Peyer's patch (tissue), 4 donors: ENCODE results near the gene RAB20.

Experiments
- POLR2A ChIP-seq, 2 donors: fragments of 450-650 bp; IDR thresholded peaks; one replicate each; pipeline ENCODE4 v1.5.1; 2017; ENCODE audit warnings: antibody characterized with exemption in 2 of 2, mild to moderate bottlenecking in 2 of 2, moderate library complexity in 2 of 2
- TF ChIP-seq, protein P1 (sequence below), 6 experiments: fragments of 450-650 bp in 4 of 6; fragments of 200-600 bp in 2 of 6; sonication (generic) in 1 of 6; IDR thresholded peaks; one replicate each; pipeline ENCODE4 v1.5.1; 2017 to 2019; ENCODE audit warnings: antibody characterized with exemption in 6 of 6, mild to moderate bottlenecking in 3 of 6, moderate library complexity in 1 of 6

DNA sequence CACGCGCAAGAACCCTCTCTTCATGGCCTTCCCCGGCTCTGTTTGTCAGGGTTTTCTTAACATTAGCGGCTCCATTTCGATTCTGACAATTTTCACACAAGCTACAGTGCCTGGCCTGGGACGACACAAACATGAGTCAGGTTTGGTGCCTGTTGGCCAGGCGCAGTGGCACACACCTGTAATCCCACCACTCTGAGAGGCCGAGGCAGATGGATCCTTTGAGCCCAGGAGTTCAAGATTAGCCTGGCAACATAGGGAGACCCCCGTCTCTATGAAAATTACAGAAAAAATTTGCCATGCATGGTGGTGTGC lies 1.9 kb upstream of the RAB20 start:
- TF ChIP-seq, protein P1, sequence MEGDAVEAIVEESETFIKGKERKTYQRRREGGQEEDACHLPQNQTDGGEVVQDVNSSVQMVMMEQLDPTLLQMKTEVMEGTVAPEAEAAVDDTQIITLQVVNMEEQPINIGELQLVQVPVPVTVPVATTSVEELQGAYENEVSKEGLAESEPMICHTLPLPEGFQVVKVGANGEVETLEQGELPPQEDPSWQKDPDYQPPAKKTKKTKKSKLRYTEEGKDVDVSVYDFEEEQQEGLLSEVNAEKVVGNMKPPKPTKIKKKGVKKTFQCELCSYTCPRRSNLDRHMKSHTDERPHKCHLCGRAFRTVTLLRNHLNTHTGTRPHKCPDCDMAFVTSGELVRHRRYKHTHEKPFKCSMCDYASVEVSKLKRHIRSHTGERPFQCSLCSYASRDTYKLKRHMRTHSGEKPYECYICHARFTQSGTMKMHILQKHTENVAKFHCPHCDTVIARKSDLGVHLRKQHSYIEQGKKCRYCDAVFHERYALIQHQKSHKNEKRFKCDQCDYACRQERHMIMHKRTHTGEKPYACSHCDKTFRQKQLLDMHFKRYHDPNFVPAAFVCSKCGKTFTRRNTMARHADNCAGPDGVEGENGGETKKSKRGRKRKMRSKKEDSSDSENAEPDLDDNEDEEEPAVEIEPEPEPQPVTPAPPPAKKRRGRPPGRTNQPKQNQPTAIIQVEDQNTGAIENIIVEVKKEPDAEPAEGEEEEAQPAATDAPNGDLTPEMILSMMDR (IDR thresholded peaks at IDR 0.05), result no peak
- TF ChIP-seq POLR2A (IDR thresholded peaks at IDR 0.05), result no peak
